Esophagus muscularis mucosa (tissue), 4 donors: Measurements from ENCODE around the gene OBSCN. TPM values are rescaled to one million over a fixed set of nuclear protein-coding genes. Genes with fewer than 3 reads are reported as not detected.

Experiments used
- DNase-seq: peaks from one replicate; pipeline ENCODE4 v3.0.0-alpha.2; 2017; ENCODE audit errors: extremely low spot score
- H3K27ac ChIP-seq, 4 donors: fragments of 200-600 bp; sonication (generic); replicated peaks in 1 of 4; 1 replicate in 3 of 4; 2 replicates in 1 of 4; pipeline ENCODE4 v1.5.1; 2016 to 2019; ENCODE audit warnings: mild to moderate bottlenecking in 1 of 4
- H3K27me3 ChIP-seq, 4 donors: fragments of 200-600 bp; sonication (generic); one replicate each; pipeline versions ENCODE4 v1.5.1 to v1.6.0; 2016 to 2019
- H3K36me3 ChIP-seq, 4 donors: fragments of 200-600 bp; sonication (generic); one replicate each; pipeline ENCODE4 v1.5.1; 2016 to 2019
- H3K4me1 ChIP-seq, 4 donors: fragments of 200-600 bp; sonication (generic); one replicate each; pipeline ENCODE4 v1.5.1; 2016 to 2019
- H3K4me3 ChIP-seq, 4 donors: fragments of 200-600 bp; sonication (generic); 1 replicate in 2 of 4; 2 replicates in 2 of 4; pipeline ENCODE4 v1.5.1; 2016 to 2019; ENCODE audit warnings: mild to moderate bottlenecking in 4 of 4, moderate library complexity in 1 of 4
- H3K9me3 ChIP-seq, 4 donors: fragments of 200-600 bp; sonication (generic); 1 replicate in 3 of 4; 2 replicates in 1 of 4; pipeline ENCODE4 v1.5.1; 2016 to 2019
- CTCF ChIP-seq, 3 experiments: fragments of 200-600 bp in 2 of 3; fragments of 450-650 bp in 1 of 3; sonication (generic) in 2 of 3; IDR thresholded peaks; one replicate each; pipeline ENCODE4 v1.5.1; 2017 to 2019; ENCODE audit warnings: antibody characterized with exemption in 3 of 3, mild to moderate bottlenecking in 2 of 3, moderate library complexity in 1 of 3
- EP300 ChIP-seq: sonication (generic); formaldehyde crosslinking; IDR thresholded peaks from one replicate; pipeline ENCODE4 v1.6.1; 2017; ENCODE audit warnings: antibody characterized with exemption
- POLR2A ChIP-seq: fragments of 450-650 bp; IDR thresholded peaks from one replicate; pipeline ENCODE4 v1.6.1; 2017; ENCODE audit warnings: antibody characterized with exemption, moderate library complexity, mild to moderate bottlenecking, low read depth
- POLR2AphosphoS5 ChIP-seq, 2 donors: sonication (generic); formaldehyde crosslinking; IDR thresholded peaks; one replicate each; pipeline ENCODE4 v1.6.1; 2017; ENCODE audit warnings: antibody characterized with exemption in 2 of 2
- WGBS: methylation state at CpG from one replicate; pipeline ENCODE4 v1.1.5; 2018; 5-methylcytosine and 5-hydroxymethylcytosine counted together
- intact Hi-C: fragments of 100-400 bp; cut with DNase I; formaldehyde crosslinking; loops from one replicate; pipeline ENCODE4 v1.15.1; 2023
- total RNA-seq, 4 donors: library from RNA; depleted of rRNA; stranded (reverse); fragments of >200 nt; gene quantifications; one replicate each; pipeline versions ENCODE4 v1.1.0 to v1.2.1, GENCODE V29; 2016

The OBSCN gene
- total RNA-seq, 4 donors from 2014 or later, result 12.6 to 31.4 (median 17.8) TPM

- Histone ChIP-seq H3K4me3 (no peak overlapping the region), H3K36me3 (peaks cover 0 to 7% (median 0%) of the 10 kb centered on the region in 4 donors), H3K4me1 (no peaks in the 10 kb centered on the region), H3K27ac (no peak overlapping the region), H3K27me3 (peaks cover 0 to 54% (median 0%) of the 10 kb centered on the region in 4 donors), H3K9me3 (no peaks in the 10 kb centered on the region)
- WGBS, result 75% methylated on average over 2 of the region's 19 CpGs
- no peak for TF ChIP-seq POLR2A
- DNase-seq, result no peak
- intact Hi-C loops, result no loop called here
Observed at GRCh38 chr1:228360533-228361313, 152.9 kb downstream of the OBSCN start.

GRCh38 chr1:228361314-228362140, 153.7 kb downstream of the OBSCN start:
- no peaks in the 10 kb centered on the region for H3K4me1 ChIP-seq
- no peaks in the 10 kb centered on the region for H3K9me3 ChIP-seq
- intact Hi-C loops, result no loop called here
- peaks cover 0 to 62% (median 0%) of the 10 kb centered on the region in 4 donors for H3K27me3 ChIP-seq
- no peaks in the 10 kb centered on the region for H3K36me3 ChIP-seq
- TF ChIP-seq EP300, result no peak
- no peak for TF ChIP-seq CTCF (IDR thresholded peaks at IDR 0.05)
- TF ChIP-seq POLR2A, result no peak
- no peak for TF ChIP-seq POLR2AphosphoS5 (IDR thresholded peaks at IDR 0.05)
- no peak overlapping the region for H3K4me3 ChIP-seq
- WGBS, result 85% methylated on average over 19 of the region's 26 CpGs
- DNase-seq, result no peak
- H3K27ac ChIP-seq, result no peak overlapping the region

GRCh38 chr1:228362141-228362883, 154.5 kb downstream of the OBSCN start:
- no peak overlapping the region for H3K4me3 ChIP-seq
- no peaks in the 10 kb centered on the region for H3K36me3 ChIP-seq
- WGBS, result 76% methylated on average over 6 of the region's 18 CpGs
- H3K4me1 ChIP-seq, result peaks cover 0 to 5% (median 0%) of the 10 kb centered on the region in 4 donors
- TF ChIP-seq POLR2A, result no peak
- TF ChIP-seq CTCF (IDR thresholded peaks at IDR 0.05), result no peak
- TF ChIP-seq POLR2AphosphoS5 (IDR thresholded peaks at IDR 0.05), result no peak
- no peak for TF ChIP-seq EP300
- H3K27me3 ChIP-seq, result peaks cover 0 to 70% (median 0%) of the 10 kb centered on the region in 4 donors
- intact Hi-C loops, result no loop called here
- no peak for DNase-seq
- no peaks in the 10 kb centered on the region for H3K9me3 ChIP-seq
- no peak overlapping the region for H3K27ac ChIP-seq

GRCh38 chr1:228362884-228363450, 155.1 kb downstream of the OBSCN start:
- TF ChIP-seq POLR2AphosphoS5 (IDR thresholded peaks at IDR 0.05) (no peak), POLR2A (no peak), EP300 (no peak), CTCF (IDR thresholded peaks at IDR 0.05) (no peak)
- no peak for DNase-seq
- H3K27me3 ChIP-seq, result peaks cover 0 to 77% (median 0%) of the 10 kb centered on the region in 4 donors
- H3K9me3 ChIP-seq, result no peaks in the 10 kb centered on the region
- no peak overlapping the region for H3K4me3 ChIP-seq
- H3K36me3 ChIP-seq, result no peaks in the 10 kb centered on the region
- no peak overlapping the region for H3K27ac ChIP-seq
- H3K4me1 ChIP-seq, result peaks cover 0 to 12% (median 1%) of the 10 kb centered on the region in 4 donors
- intact Hi-C loops, result no loop called here
- 93% methylated on average over 4 of the region's 4 CpGs for WGBS
